ENCODE measurements around the gene ACY1.
A peak's percentile ranks its signal among the peaks of the same experiment; 100 is the strongest.

ACY1 gene

DNA sequence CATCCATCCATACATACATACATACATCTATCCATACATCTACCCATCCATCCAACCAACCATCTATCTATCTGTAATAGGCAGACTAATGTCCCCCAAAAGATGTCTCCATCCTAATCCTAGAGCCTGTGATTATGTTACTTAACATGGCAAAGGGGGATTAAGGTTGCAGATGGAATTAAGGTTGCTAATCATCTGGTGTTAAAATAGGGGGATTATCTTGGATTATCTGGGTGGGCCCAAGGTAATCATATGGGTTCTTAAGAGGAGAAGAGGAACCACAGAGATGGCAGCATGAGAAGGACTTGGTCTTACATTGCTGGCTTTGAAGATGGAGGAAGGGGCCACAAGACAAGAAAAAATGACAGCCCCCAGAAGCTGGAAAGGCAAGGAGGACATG is 27.1 kb downstream of the ACY1 start:
- DNase-seq = no peak

DNA sequence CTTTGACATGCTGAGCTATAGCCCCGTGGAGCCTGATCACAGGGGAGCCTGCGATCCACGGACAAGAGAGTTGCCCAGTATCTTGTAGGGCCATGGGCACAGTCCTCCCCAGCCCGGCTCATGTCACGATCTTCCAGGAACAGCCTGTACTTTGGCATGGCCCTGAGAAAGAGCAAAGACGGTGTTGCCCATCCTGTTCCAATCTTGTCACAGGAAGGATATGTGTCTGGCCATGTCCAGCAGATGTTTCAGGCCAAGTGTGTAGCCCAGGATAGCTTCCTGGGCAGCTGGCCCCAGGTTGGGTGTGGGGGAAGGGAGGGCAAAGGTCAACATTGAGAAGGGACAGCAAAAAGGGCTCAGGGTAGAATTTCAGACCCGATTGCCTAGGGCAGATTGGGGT is 29.4 kb downstream of the ACY1 start:
- no peak for DNase-seq

GRCh38 chr3:52013802-52014598 is 30.7 kb downstream of the ACY1 start:
- DNase-seq = no peak

- no peak for DNase-seq
These were observed 31.3 kb downstream of the ACY1 start for GRCh38 chr3:52014613-52015012.

GRCh38 chr3:52015438-52016228 is 32.3 kb downstream of the ACY1 start:
- no peak for DNase-seq

GRCh38 chr3:52017586-52017985 is 34.3 kb downstream of the ACY1 start:
- DNase-seq = no peak

GRCh38 chr3:52018319-52019000 is 35.1 kb downstream of the ACY1 start:
- DNase-seq = no peak

DNA sequence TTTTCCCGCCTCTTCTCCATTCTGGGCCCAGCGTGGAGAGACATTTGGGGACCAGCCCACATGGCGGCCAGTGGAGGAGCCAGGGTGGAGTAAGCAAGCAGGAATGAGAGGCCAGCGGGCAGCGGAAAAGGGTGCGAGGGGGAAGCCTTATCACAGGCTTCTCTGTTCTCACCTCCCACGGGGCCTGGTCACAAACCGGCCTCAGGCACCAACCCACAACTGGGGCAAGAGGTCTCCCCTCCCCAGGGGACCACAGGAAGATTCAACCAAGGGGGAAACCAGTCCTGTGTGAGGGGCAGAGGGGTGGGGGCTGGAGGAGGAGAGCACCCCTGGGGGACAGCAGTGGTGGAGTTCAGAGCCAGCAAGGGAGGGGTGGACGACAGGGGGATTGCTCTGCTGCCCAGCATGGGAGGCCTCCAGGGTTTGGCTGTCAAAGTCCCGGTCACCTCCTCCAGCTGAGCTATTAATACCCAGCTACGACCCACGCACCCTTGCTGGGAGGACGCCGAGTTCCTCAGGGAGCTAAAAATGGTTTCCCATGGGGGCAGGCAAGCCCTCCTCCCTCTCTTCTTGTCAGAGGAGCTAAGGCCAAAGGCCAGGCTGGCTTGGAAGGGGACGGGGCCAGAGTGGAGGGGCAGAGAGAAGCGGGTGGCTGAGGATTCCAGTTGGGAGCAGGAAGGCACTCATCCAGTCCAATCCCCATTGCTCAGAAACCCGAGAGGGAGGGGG is 36.2 kb downstream of the ACY1 start:
- no peak for DNase-seq

DNA sequence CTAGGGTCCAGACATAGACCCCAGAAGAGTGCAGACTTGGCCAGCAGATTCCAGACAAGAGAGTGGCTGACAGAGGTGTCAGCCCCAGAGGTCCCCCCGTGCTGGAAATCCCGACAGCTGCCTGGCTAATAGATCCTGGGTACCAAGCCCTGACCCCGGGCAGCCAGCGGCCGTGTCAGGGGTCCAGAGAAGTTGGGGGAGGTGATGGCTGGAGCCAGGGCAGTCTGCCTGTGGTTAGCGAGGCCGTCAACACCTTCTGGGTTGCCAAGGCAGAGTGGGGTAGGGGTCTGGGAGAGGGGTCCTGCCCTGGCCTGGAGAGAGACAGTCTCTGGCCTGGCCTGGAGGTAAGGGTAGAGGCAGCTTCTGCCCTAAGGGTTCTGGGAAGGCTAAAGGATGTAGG is 37.5 kb downstream of the ACY1 start:
- DNase-seq = no peak

- peak; percentile 76 for DNase-seq
These were observed 38.3 kb downstream of the ACY1 start for GRCh38 chr3:52021489-52022268.

DNA sequence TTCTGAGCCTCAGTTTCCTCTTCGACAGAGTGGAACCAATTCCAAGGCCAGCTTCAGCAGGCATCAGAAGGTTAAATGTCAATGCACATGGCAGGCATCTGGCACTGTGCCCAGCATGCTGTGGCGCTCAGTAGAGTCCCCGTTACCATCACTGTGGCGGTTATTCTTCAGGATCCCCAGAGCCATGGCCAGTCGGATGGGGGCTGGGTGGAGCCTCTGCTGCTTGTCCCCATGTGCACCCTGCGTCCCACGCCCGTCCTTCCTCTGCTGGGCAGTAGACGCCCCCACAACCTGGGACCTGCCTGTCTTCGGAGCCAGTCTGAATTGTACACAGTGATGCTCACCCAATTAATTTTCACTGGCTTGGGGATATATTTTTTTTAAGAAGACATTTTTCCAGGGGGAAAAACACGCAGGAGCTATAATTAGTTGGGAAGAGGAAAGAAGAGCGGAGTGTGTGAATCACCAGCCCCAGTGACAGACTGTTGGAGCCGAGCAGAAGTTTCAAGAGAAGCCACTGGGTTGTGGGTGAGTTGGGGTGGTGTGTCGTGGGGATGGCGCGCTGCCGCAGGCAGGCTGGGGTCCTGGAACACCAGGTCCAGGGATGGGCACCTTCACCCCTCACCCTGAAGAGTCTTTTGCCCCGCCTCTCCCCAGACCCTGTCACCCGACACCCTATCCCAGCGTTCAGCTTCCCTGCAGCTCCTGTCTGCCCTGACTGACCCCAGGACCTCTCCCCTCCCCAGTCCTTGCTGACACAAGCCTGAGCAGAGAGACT is 39.2 kb downstream of the ACY1 start:
- DNase-seq = no peak

DNA sequence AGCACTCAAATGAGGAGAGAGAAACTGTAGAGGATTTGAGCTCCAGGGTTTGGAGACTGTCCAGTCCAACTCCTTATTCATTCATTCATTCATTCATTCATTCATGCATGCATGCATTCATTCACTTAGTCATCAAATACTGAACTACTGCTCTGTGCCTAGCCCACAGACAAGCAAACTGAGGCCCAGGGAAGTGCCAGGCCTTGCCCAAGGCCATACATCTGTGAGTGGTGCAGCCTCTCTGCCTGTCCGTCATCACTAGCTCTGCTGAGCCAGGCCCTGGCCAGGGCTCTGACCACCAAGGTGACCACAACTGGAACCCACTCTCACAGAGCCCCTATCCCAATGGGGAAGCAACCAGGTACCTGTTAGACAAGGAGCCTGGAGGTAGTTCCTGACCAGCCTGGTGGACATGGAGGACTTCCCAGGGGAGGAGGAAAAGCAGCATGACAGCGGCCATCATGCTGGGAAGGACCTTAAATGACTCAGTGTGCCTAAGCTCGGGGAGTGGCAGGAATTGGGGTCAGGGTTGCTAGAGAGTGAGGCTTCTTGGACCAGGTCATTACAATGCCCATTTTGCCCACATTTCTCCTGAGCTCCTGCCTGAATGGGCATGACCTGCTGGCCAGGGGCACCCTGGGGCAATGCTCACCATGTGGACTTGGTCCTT is 39.9 kb downstream of the ACY1 start:
- DNase-seq = no peak

GRCh38 chr3:52023860-52024764 is 40.8 kb downstream of the ACY1 start:
- no peak for DNase-seq

DNA sequence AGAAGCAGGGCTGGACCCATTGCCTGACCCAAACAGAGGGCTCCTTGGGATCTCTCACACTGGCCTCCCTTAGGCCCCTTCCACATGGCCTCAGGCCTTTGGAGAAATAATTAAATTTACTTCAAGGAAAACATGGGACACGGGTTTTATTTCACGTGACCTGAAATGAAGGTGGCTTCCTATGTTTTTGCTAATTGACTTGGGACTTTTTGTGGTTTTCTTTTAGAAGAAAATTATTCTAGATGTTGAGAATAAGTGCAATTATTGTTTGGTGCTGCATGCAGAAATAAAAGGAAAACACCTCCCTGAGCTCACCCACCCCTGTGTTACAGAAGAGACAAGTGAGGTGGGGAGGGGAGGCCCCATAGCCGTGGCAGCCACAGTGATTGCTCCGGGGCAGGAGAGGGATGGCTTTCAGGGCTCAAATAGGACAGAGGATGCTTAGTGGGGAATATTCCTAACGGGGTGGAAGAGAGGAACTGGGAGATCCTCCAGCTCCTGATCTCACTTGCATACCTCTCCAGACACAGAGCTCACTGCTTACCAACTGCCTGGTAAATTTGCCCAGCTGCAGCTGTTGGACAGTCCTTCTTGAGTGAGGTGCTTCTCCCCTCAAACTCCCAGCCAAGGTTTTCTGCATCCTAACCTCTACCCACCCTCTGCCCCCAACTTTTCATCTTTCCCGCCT is 41.6 kb downstream of the ACY1 start:
- DNase-seq = no peak

GRCh38 chr3:52025453-52025852 is 42.1 kb downstream of the ACY1 start:
- DNase-seq = no peak

DNA sequence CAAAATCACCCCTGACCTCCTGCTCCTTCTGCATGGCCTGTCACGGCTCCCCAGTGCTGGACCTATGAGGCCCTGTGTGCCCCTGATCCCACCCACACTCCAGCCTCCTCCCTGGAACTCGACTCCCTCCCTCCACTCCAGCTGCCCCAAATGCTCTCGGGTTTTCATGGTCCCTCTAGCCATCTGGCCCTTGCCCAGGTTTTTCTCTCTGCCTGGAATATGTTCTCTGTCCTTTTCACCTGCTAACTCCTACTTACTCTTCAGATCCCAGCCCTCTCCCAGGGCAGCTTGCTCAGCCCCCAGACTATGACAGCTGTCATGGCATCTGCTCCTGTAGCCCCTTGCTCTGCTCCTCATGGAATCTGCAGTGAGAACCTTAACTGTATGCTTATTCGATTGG is 42.7 kb downstream of the ACY1 start:
- DNase-seq = peak; percentile 56

GRCh38 chr3:52028572-52028971 is 45.2 kb downstream of the ACY1 start:
- DNase-seq = no peak

DNA sequence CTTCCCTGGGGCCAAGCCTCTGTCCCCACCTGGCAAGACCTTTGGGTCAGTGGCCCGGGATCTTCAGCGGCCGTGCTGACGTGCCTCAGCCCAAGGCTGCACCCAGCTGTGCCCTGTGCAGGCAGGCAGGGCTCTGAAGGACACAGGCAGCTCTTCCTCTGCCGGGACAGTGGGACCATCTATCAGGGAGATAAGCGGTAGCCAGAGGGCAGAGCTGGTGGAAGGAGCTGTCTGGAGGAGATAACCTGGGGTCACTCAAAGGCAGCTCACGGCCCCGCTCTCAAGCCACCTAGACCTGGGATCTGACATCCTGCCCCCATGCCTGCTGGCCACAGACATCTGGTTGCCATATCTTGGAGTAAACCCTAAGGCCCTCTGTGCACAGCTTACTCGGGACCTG is 45.7 kb downstream of the ACY1 start:
- no peak for DNase-seq

- DNase-seq = no peak
These were observed 46.2 kb downstream of the ACY1 start for GRCh38 chr3:52029535-52029934.

Measured in NCI-H2171 (cell line).